Eye (tissue), 1 donor: ENCODE results near the gene ATP6V1D.
"Not testable (repeated sequence)": the region's sequence is repeated elsewhere in the genome, so short reads cannot be mapped to it uniquely, and the experiment has no call there.

Experiments
- DNase-seq: peaks from one replicate; pipeline ENCODE4 v3.0.0-alpha.2; 2015

Gene ATP6V1D

DNA sequence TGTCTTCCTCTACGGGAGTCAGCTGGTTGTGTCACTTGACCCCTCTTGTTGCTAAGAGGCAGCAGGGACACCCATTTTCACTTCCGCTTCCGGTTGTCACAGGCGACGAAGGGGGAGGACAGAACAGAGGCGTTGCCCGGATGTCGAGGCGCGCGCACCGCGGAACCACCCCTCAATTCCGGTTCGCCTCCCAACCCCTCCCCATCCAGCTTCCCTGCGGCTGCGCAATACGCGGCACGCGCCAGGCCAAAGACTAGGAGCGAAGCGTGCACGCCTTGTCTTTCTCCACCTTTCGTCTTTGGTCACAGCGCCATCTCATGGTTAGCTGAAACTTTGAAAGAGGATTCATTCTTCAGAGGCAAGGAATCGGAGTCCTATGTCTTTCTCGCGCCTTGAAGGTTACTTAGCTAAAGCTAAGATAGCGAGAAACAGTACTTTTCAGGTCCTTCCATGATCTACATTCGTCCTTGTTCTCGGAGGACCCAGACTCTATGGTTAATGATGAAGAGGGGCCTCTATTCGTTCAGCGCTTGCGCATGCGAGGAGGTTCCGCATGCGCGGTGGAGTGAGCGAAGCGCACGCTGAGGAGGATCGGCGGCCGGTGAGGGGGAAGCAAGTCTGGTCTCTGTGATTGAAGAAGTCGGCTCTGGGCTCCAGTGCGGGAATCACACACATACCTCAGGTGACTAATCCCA, at the start of gene ATP6V1D, which contains the start of gene EIF2S1:
TSS of gene ATP6V1D (minus strand) at position 30 of the 695 bp plus-strand sequence. CDS start 106 bp downstream, outside the sequence.
TSS of gene EIF2S1 (plus strand) at position 554 of the 695 bp plus-strand sequence. CDS start 4,440 bp downstream, outside the sequence.
- DNase-seq: peak; percentile 100

DNA sequence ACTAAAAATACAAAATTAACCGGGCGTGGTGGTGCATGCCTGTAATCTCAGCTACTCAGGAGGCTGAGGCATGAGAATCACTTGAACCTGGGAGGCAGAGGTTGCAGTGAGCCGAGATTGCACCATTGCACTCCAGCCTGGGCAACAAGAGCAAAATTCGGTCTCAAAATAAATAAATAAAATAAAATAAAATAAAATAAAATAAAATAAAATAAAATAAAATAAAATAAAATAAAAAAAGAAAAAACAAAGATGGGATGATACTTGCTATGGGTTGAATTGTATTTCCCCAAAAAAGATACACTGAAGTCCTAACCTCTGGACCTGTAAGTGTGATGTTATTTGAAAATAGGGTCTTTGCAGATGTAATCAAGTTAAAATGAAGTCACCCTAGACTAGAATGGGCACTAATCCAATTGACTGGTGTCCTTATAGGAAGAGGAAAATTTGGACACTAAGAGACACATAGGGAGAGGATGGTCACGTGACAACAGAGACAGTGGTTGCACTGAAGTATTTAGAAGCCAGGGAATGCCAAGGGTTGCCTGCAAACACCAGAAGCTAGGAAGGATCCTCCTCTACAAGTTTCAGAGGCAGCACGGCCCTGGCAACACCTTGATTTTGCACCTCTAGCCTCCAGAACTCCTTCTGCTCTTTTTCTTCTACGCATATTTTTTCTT, 48.7 kb upstream of the ATP6V1D start:
- not testable (repeated sequence) for DNase-seq

DNA sequence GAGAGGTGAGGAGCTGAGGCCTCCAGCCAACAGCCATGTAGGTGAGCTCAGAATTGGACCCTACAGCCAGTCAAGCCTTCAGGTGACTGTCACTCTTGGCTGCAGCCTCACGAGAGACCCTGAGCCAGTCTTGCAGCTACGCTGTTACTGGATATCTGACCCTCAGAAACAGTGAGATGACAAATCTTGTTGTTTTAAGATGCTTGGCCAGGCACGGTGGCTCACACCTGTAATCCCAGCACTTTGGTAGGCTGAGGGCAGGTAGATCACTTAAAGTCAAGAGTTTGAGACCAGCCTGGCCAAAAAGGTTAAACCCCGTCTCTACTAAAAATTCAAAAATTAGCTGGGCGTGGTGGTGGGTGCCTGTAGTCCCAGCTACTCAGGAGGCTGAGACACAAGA, 46.2 kb upstream of the ATP6V1D start:
- no peak for DNase-seq

DNA sequence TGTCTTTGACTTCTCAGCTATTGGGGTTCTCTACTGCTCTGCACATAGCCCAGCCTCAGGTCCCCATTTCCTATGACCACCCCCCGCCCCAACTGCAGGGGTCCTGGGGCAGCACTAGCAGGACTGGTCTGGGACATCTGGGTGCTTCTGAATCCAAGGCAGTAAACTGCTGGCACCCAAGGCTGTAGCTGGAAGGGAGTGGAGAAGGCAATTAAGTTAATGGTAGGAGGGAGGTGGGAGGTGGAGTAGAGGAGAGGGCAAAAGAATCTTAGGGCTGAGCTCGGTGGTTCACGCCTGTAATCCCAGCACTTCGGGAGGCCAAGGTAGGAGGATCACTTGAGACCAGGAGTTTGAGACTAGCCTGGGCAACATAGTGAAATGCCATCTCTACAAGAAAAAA, 40.8 kb upstream of the ATP6V1D start:
- no peak for DNase-seq

DNA sequence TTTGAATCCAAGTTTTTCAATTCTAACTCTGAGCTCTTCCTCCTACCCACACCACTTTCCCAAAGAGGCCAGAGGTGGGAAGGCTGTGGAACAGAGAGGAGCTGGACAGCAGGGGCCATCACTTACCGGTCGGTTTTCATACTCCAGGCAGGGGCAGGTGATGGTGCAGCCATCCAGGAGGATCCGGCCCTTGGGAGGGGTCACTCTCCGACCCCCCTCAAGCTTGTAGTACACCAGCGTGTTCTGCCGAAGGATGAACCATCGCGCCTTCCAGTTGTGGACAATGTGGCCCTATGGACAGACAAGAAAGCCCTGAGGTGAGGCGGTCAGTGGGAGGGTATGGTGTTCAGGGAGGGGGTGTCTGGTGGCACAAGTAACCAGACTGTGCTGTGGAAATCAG, 37.9 kb upstream of the ATP6V1D start:
- no peak for DNase-seq

DNA sequence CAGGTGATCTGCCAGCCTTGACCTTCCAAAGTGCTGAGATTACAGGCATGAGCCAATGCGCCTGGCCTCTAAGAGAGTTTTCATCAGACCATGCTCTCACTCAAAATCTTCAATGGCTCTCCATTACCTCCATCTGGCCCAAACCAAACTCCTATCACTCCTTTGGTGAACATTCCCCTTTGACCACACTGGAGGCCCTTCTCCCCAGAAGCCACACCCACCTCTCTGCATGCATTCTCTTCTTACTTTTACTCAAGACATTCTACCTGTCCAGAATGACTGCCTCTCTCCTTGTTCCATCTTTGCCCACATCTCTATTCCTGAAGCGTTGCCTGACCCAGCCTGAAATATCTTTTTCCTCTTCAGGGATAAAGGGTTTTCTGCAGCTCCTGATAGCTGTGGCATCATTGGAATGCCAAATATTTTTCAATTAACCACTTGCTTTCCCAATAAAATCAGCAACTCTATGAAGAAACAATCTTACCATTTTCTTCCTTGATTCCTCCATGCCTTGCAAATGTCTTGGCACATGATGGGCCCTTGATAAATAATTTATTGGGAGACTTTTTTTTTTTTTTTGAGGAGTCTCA, 36.9 kb upstream of the ATP6V1D start:
- no peak for DNase-seq

DNA sequence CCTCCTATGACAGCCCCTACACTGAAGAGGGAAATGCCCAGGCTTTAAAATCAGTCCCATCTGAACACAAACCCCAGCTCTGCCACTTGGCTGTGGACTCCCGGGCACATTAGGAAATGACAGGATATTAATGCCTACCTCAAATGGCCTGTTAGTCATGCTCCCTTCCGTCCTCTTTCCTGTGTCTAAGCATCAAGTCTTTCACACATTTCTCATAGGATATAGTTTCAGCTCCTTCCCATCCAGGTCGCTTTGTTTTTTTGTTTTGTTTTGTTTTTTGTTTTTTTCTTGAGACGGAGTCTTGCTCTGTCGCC, 36.2 kb upstream of the ATP6V1D start:
- DNase-seq: no peak

DNA sequence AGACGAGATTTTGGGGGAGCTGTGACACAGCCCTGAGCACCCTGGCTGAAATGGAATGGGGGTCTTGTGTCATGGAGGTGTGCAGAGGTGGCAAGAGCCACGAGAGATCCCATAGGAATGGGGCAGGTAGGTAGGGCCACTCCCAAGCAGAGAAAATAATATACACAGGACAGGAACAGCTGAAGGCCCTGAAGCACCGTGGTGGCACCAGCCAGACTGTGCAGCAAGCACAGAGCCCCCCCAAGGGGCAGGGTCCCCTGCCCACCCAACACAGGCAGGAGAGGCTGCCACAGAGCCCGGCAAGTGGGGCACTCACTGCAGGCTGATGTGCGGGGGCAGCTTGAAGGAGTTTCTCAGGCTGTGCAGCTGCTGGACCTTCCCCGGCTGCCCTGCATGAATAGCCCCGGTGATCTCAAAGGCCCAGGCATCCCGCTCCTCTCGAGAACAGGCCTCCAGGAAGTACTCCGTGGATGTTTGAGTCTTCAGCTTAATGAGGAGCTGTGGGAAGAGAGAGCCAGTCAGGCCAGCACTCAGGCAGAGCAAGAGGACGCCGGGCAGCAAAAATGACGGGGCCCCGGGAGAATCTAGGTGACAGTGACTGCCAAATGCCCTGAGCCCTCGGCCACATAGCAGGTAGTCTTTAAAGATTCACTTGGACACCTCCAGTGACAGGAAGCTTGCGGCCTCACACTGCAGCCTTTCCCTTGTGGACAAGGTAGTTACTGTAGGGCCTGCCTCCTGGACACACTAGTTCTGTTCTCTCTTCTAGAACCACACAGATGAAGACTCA, 35.7 kb upstream of the ATP6V1D start:
- DNase-seq: no peak

DNA sequence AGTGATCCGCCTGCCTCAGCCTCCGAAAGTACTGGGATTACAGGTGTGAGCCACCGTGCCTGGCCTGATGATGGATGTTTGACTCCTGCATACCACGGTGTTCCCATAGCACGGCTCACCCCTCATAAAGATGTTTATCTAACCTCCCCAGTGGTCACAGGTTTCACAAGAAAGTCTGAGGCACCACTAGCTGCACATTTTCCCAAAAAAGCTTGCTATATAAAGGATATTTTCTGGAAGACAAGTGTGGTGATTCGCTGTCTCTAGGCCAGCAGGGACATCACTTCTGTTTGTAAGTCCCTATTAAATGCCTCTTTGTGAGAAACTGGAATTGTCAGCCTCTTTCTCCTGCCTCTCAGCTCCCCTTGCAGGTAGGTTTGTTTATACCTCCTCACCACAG, 34.1 kb upstream of the ATP6V1D start:
- no peak for DNase-seq

DNA sequence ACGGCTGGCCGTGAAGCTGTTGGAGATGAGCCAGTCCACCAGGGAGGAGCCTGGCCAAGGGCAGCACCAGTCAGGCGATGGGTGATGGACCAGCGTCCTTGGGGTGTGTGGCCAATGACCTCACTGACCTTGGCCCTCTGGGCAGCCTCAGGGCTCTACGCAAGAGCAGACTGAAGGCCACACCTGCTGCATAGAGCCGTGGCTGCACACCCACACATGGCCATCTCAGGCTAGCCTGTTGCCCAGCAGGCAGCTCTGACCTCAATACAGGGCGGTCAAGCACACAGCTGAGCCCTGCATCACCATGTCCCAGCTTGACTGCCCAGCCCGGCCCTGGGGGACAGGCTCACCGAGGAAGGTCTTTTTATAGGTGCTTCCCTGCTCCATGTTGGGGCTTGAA, 33.2 kb upstream of the ATP6V1D start:
- no peak for DNase-seq

DNA sequence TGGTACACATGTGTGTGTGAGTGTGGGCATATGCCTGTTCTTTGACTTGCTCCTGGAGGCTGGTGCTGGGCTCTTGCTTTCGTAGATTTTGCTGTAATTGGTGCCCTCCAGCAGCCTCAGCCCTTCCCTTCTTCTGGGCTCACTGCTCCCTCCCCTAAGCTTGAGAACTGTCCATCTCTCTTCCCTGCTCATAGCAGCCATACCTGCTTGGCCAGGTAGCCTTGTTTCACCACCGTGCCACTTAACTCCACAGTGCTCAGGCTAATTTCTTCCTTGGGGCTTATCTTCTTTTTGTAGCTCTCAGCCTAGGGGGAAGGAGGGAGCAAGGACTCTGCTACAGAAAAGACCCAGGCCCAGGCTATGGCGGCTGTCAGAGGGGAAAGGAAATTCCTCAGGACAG, 32.5 kb upstream of the ATP6V1D start:
- no peak for DNase-seq

DNA sequence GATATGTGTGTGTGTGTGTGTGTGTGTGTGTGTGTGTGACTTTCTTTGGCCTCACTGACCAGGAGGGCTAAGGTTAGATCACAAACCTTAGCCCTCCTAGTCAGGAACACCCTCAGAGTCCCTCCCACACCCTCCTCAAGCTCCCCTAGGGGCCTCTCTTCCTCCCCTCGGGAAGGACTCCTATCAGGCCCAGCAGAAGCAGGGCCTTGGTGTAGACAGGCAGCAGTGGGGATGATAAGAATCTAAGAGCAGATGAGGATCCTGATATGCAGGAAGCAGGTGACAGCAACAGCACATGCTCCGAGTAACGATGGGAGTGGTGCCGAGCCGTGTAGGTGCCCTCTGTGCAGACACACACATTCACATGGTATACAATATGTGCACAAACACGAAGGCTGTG, 31.7 kb upstream of the ATP6V1D start:
- no peak for DNase-seq

DNA sequence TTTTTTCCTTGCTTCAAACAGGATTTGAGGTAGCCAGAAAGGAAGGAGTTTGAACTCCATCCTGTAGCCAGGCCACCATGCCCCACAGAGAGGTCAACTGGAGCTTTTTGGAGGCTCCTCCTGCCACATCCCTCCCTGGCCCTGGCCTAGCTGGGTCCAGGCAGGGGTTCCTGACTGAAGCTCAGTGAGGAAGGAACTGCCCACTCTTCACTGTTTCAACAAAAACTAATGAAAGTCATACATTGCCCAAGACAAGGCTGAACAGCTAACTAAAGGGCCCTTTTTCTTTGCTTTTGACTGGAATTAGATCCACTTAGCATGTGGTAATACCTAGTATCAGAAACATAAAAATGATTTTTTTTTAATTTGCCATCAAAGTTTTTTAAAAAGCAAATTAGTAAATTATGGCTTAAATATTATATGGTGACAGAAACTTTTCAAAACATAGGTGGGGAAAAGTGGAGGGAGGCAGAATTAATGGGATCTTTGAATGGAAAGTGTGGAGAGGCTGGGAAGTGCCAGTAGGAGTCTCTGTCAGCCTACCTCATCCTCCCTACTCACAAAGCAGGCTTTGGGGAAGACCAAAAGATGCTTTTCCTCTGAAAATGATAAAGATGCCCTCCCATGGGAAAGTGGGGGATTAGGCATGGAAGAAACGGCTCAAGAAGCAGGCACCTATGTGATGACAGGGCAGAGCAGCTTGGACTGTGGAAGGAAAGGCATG, 30.4 kb upstream of the ATP6V1D start:
- no peak for DNase-seq

DNA sequence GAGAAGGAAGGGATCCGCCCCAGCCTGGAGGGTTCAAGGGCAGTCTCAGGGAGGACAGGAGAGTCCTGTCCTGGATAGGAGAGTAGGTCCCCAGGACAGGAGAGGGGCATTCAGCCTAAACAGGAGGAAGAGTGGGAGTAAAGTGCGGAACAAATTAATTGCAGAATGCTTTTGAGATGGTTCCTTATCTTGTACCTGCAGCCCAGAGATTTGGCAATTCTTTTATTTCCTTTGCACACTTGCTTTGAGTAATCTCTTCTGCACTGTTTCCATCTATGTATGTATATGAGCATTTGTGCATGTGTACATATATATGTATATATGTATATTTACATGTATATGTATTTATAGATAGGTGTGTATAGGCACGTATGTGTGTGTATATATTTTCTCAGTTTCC, 29.7 kb upstream of the ATP6V1D start:
- DNase-seq: no peak

DNA sequence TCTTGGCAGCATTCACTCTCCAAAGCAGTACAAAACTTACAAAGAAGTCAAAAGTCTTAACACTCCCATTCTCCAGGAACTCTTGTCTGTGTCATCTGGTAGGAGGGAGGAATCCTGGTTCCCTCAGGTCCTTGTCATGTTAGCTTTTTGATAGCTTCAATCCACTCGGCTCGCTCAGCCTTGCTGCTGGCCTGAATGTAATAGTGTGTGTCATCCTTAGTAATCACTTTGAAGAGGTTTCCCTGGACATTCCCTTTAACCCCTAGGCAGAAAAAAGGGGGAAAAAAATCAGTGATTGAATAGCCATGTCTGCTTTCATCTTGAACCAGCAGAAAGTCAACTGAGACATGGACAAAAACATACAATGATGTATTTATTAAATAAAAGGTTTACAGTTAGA, 27.6 kb upstream of the ATP6V1D start:
- DNase-seq: no peak

DNA sequence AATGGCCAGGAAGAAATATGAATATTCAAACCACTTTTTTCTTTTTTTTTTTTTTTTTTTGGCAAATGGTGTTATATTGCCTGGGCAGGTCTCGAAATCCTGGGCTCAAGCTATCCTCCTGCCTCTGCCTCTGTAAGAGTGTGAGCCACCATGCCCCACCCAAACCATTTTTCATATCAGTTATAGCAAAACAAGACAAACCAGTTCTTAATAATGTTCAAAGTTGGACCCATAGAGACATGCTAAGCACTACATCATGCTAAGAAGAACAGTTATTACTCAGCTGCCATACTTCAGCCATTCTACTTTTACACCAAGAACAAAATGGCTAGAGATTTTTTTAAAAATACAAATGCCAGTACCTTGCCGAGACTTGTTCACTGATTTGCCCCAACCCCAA, 26.0 kb upstream of the ATP6V1D start:
- no peak for DNase-seq

DNA sequence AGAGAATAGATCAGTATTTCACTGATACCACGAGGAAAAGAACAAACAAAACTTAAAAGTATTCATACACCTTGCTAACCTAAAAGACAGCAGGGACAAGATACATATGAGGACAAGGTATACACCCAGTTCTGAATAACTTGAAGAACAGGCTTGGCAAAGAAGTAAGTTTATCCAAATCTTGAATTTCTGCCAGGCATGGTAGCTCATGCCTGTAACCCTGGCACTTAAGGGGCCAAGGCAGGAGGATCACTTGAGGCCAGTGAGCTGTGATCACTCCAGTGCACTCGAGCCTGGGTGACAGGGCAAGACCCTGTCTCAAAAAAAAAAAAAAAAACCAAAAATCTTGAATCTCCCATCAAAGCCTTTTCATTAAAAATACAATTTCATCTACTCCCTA, 25.5 kb upstream of the ATP6V1D start:
- DNase-seq: no peak

DNA sequence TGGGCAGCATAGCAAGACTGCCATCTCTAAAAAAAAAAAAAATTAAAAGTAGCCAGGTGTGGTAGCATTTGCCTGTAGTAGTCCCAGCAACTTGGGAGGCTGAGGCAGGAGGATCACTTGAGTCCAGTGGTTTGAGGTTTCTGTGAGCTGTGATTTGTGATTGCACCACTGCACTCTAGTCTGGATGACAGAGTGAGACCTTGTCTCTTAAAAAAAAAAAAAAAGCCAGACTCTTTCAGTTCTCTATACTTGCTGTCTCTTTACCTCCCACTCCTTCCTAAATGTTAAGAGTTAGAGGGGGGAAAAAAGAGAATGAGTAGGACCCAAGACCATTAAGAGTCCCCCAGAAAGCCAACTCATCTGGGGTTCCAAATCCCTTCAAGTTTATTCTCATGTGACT, 18.3 kb upstream of the ATP6V1D start:
- no peak for DNase-seq

DNA sequence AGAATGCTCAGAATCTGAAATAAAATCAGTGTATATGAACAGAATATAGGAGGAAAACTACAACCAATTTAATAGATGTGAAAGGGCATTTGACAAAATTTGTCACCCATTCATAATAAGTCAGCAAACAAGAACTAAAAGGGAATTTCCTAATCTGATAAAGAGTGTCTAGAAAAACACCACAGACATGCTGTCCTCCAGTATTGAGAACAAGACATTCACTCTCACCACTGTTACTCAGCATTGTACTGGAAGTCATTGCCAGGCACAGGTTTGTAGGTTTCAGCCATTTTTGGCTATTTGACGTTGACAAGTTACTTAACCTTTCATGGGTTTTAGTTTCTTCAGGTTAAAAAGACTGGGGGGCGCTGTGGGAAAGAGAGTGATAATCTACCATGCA, 13.7 kb upstream of the ATP6V1D start:
- DNase-seq: no peak

DNA sequence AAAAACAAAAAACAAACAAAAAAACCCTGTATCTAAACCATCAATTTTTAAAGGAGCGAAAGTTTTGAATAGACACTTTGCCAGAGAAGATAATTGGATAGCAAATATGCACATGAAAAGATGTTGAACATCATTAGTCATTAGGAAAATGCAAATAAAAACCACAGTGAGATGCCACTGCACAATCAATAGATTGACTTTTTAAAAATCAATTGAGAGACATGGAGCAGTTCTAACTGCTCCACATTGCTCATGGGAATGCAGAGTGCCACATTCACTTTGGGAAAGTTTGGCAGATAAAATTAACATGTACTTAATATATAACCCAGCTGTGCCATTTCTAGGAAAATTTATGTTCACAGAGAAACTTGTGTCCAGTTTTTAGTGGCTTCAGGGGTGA, 13.2 kb upstream of the ATP6V1D start:
- DNase-seq: no peak

DNA sequence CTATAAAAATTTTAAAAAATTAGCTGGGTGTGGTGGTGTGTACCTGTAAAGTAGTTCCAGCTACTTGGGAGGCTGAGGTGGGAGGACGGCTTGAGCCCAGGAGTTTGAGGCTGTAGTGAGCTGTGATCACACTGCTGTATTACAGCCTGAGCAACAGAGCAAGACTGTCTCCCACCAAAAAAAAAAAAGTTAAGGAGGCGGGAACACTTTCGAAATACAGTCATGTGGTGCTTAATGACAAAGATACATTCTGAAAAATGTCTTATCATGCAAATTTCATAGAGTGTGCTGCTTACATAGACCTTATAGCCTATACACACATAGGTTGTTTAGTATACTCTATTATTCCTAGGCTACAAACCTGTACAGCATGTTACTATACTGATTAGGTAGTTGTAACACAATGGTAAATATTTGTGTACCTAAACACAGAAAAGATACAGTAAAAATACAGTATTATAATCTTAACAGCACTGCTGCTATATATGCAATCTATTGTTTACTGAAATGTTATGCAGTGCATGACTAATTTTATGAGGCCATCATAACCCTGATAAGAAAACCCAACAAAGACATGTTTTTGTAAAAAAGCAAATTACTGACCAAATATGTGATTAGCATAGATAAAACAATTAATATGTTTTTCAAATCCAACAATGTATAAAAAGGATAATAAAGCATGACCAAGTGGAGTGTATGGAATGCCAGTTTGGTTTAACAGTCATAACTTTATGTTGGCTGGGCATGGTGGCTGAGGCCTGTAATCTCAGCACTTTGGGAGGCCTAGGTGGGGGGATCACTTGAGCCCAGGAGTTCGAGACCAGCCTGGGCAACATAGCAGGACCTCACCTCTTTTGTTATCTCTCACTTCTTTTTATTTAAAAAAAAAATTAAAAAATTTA, 11.9 kb upstream of the ATP6V1D start:
- no peak for DNase-seq

DNA sequence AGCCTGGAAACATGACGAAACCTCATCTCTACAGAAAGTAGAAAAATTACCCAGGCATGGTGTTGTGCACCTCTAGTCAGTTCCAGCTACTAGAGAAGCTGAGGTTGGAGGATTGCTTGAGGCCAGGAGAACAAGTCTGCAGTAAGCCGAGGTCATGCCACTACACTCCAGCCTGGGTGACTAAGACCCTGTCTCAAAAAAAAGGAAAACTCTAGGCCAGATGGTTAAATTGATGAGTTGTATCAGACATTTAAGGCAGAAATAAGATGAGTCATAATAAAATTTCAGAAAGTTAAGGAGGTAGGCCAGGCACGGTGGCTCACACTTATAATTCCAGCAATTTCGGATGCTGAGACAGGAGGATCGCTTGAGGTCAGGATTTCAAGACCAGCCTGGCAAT, 11.2 kb upstream of the ATP6V1D start:
- no peak for DNase-seq
